Mucosa of rectum (tissue), 2 donors: Measurements from ENCODE around the gene SERPIND1.
"Not testable (repeated sequence)": the region's sequence is repeated elsewhere in the genome, so short reads cannot be mapped to it uniquely, and the experiment has no call there.

ENCODE experiments used
- H3K27ac ChIP-seq, 2 donors: one replicate each; pipeline ENCODE4 v1.7.0; 2013; ENCODE audit warnings: inconsistent platforms in 2 of 2, low read depth in 2 of 2, low read length in 2 of 2
- H3K27me3 ChIP-seq, 2 donors: one replicate each; pipeline ENCODE4 v1.7.0; 2013; ENCODE audit warnings: low read length in 2 of 2; ENCODE audit not compliant: control insufficient read depth in 2 of 2, insufficient read depth in 2 of 2
- H3K36me3 ChIP-seq, 2 donors: one replicate each; pipeline ENCODE4 v1.7.0; 2013; ENCODE audit warnings: low read length in 2 of 2; ENCODE audit not compliant: control insufficient read depth in 2 of 2, insufficient read depth in 2 of 2
- H3K4me1 ChIP-seq, 2 donors: one replicate each; pipeline ENCODE4 v1.7.0; 2013; ENCODE audit warnings: low read length in 2 of 2, mild to moderate bottlenecking in 1 of 2; ENCODE audit not compliant: control insufficient read depth in 2 of 2, insufficient read depth in 2 of 2
- H3K4me3 ChIP-seq, 2 donors: one replicate each; pipeline ENCODE4 v1.7.0; 2013; ENCODE audit warnings: low read length in 2 of 2
- H3K9ac ChIP-seq, 2 donors: one replicate each; pipeline ENCODE4 v1.7.0; 2013; ENCODE audit warnings: low read length in 2 of 2, low read depth in 1 of 2, mild to moderate bottlenecking in 1 of 2
- H3K9me3 ChIP-seq, 2 donors: one replicate each; pipeline ENCODE4 v1.7.0; 2013; ENCODE audit warnings: low read length in 2 of 2; ENCODE audit not compliant: control insufficient read depth in 2 of 2
- donor health status: healthy.
- donor health status: Normal muscosa, but diverticular disease.

The SERPIND1 gene

GRCh38 chr22:20773793-20774212, at the start of gene SERPIND1:
TSS of gene SERPIND1 (plus strand) at chr22:20774113. CDS start at chr22:20779313, 5,200 bp downstream.
- Histone ChIP-seq H3K36me3 (peaks cover 0 to 12% of the 10 kb centered on the region in 2 donors), H3K27ac (no peak within 1 kb of the TSS), H3K9me3 (no peaks in the 10 kb centered on the region)

GRCh38 chr22:20724676-20725454, 49.0 kb upstream of the SERPIND1 start:
- Histone ChIP-seq H3K27ac (no peak overlapping the region), H3K36me3 (peaks cover 40 to 46% of the 10 kb centered on the region in 2 donors), H3K27me3 (no peaks in the 10 kb centered on the region), H3K9ac (no peak overlapping the region), H3K4me1 (no peaks in the 10 kb centered on the region), H3K9me3 (no peaks in the 10 kb centered on the region), H3K4me3 (no peak overlapping the region)

More at GRCh38 chr22:20773793-20774212, at the start of gene SERPIND1:
- Histone ChIP-seq H3K4me3 (no peak within 1 kb of the TSS), H3K4me1 (peaks cover 5 to 7% of the 10 kb centered on the region in 2 donors), H3K9ac (no peak within 1 kb of the TSS), H3K27me3 (no peaks in the 10 kb centered on the region)

GRCh38 chr22:20725987-20726558, 47.8 kb upstream of the SERPIND1 start:
- H3K9ac ChIP-seq, result no peak overlapping the region
- H3K27ac ChIP-seq, result no peak overlapping the region
- no peaks in the 10 kb centered on the region for H3K27me3 ChIP-seq
- no peaks in the 10 kb centered on the region for H3K4me1 ChIP-seq
- H3K36me3 ChIP-seq, result peaks cover 41 to 47% of the 10 kb centered on the region in 2 donors
- H3K4me3 ChIP-seq, result no peak overlapping the region
- no peaks in the 10 kb centered on the region for H3K9me3 ChIP-seq

- no peaks in the 10 kb centered on the region for H3K27me3 ChIP-seq
- H3K36me3 ChIP-seq, result peaks cover 43 to 50% of the 10 kb centered on the region in 2 donors
- no peak overlapping the region for H3K9ac ChIP-seq
- H3K9me3 ChIP-seq, result no peaks in the 10 kb centered on the region
- no peak overlapping the region for H3K27ac ChIP-seq
- H3K4me1 ChIP-seq, result no peaks in the 10 kb centered on the region
- H3K4me3 ChIP-seq, result no peak overlapping the region
These were observed 46.5 kb upstream of the SERPIND1 start for GRCh38 chr22:20727118-20728015.

GRCh38 chr22:20728523-20729190, 45.3 kb upstream of the SERPIND1 start:
- no peak overlapping the region for H3K4me3 ChIP-seq
- H3K36me3 ChIP-seq, result peaks cover 44 to 50% of the 10 kb centered on the region in 2 donors
- no peak overlapping the region for H3K9ac ChIP-seq
- no peaks in the 10 kb centered on the region for H3K27me3 ChIP-seq
- no peaks in the 10 kb centered on the region for H3K9me3 ChIP-seq
- no peaks in the 10 kb centered on the region for H3K4me1 ChIP-seq
- H3K27ac ChIP-seq, result no peak overlapping the region

GRCh38 chr22:20729194-20729593, 44.7 kb upstream of the SERPIND1 start:
- Histone ChIP-seq H3K9me3 (no peaks in the 10 kb centered on the region), H3K27me3 (no peaks in the 10 kb centered on the region), H3K9ac (no peak overlapping the region), H3K4me1 (no peaks in the 10 kb centered on the region), H3K36me3 (peaks cover 44 to 50% of the 10 kb centered on the region in 2 donors), H3K4me3 (no peak overlapping the region), H3K27ac (no peak overlapping the region)

GRCh38 chr22:20732431-20732830, 41.5 kb upstream of the SERPIND1 start:
- H3K9me3 ChIP-seq, H3K4me3 ChIP-seq, H3K9ac ChIP-seq, H3K27me3 ChIP-seq, H3K4me1 ChIP-seq, H3K27ac ChIP-seq: not testable (repeated sequence)
- peaks cover 26 to 30% of the 10 kb centered on the region in 2 donors for H3K36me3 ChIP-seq

- H3K27ac ChIP-seq, H3K4me1 ChIP-seq, H3K27me3 ChIP-seq, H3K4me3 ChIP-seq, H3K9me3 ChIP-seq, H3K9ac ChIP-seq: not testable (repeated sequence)
- H3K36me3 ChIP-seq, result peaks cover 10 to 12% of the 10 kb centered on the region in 2 donors
These were observed 38.4 kb upstream of the SERPIND1 start for GRCh38 chr22:20735356-20736162.

- not testable (repeated sequence) for H3K27ac ChIP-seq, H3K4me1 ChIP-seq, H3K9me3 ChIP-seq
These were observed 37.0 kb upstream of the SERPIND1 start for GRCh38 chr22:20736891-20737290.

More at GRCh38 chr22:20736891-20737290, 37.0 kb upstream of the SERPIND1 start:
- H3K36me3 ChIP-seq, result peaks cover 13 to 20% of the 10 kb centered on the region in 2 donors
- H3K4me3 ChIP-seq, H3K9ac ChIP-seq, H3K27me3 ChIP-seq: not testable (repeated sequence)
